HG03432 (cell line): ENCODE measurements around the gene NDOR1.

Experiments used
- ATAC-seq: cut with Tn5 transposase; IDR thresholded peaks from one replicate; pipeline ENCODE4 v1.9.1; 2021; ENCODE audit warnings: mild to moderate bottlenecking, moderate library complexity; ENCODE audit not compliant: unreplicated experiment

NDOR1 gene

GRCh38 chr9:137180491-137180890, 25.0 kb upstream of the NDOR1 start:
- ATAC-seq, result no peak

GRCh38 chr9:137181680-137182079, 23.8 kb upstream of the NDOR1 start:
- ATAC-seq, result no peak

GRCh38 chr9:137182836-137183235, 22.7 kb upstream of the NDOR1 start:
- ATAC-seq, result no peak

- no peak for ATAC-seq
Measured at GRCh38 chr9:137183980-137184595, 21.4 kb upstream of the NDOR1 start.

GRCh38 chr9:137184881-137185660, 20.4 kb upstream of the NDOR1 start:
- ATAC-seq, result no peak

- no peak for ATAC-seq
Measured at GRCh38 chr9:137185921-137186320, 19.6 kb upstream of the NDOR1 start.

GRCh38 chr9:137186385-137186784, 19.1 kb upstream of the NDOR1 start:
- ATAC-seq, result no peak

GRCh38 chr9:137187386-137187785, 18.1 kb upstream of the NDOR1 start:
- no peak for ATAC-seq

GRCh38 chr9:137188086-137188489, 17.4 kb upstream of the NDOR1 start:
- no peak for ATAC-seq

GRCh38 chr9:137188490-137189296, 16.8 kb upstream of the NDOR1 start, which contains the start of the genes ANAPC2 and SSNA1:
Gene ANAPC2, minus strand, starts transcription at chr9:137188560. Its CDS starts 28 bp downstream, at chr9:137188532.
Gene SSNA1, plus strand, starts transcription at chr9:137188676. Its CDS starts 51 bp downstream, at chr9:137188727.
- ATAC-seq, result peak; percentile 77

GRCh38 chr9:137189297-137190295, 15.9 kb upstream of the NDOR1 start:
- no peak for ATAC-seq

- ATAC-seq, result no peak
Measured at GRCh38 chr9:137190315-137190856, 15.1 kb upstream of the NDOR1 start.

GRCh38 chr9:137191245-137191644, 14.3 kb upstream of the NDOR1 start:
- no peak for ATAC-seq

- ATAC-seq, result no peak
Measured at GRCh38 chr9:137191691-137192447, 13.6 kb upstream of the NDOR1 start.

- ATAC-seq, result no peak
Measured at GRCh38 chr9:137192448-137192780, 13.1 kb upstream of the NDOR1 start.

GRCh38 chr9:137192859-137193258, 12.6 kb upstream of the NDOR1 start:
- no peak for ATAC-seq

GRCh38 chr9:137193771-137194170, 11.7 kb upstream of the NDOR1 start:
- no peak for ATAC-seq

- ATAC-seq, result no peak
Measured at GRCh38 chr9:137194388-137194787, 11.1 kb upstream of the NDOR1 start.

GRCh38 chr9:137194909-137195308, 10.6 kb upstream of the NDOR1 start:
- ATAC-seq, result no peak
